Osteocyte (in vitro differentiated cells): ENCODE data around the gene KCNT1. TPM values are rescaled to one million over a fixed set of nuclear protein-coding genes. Genes with fewer than 3 reads are reported as not detected.

Source experiments
- DNase-seq: peaks from one replicate; pipeline ENCODE4 v3.0.0; 2021; ENCODE audit warnings: mixed read lengths; ENCODE audit not compliant: unreplicated experiment; ENCODE audit errors: extremely low spot score
- H3K27ac Mint-ChIP-seq: one replicate; pipeline ENCODE4 v1.8.0; 2021; ENCODE audit warnings: mild to moderate bottlenecking, mixed read lengths; ENCODE audit not compliant: unreplicated experiment
- H3K27me3 Mint-ChIP-seq: one replicate; pipeline ENCODE4 v1.8.0; 2021; ENCODE audit warnings: mixed read lengths; ENCODE audit not compliant: unreplicated experiment
- H3K36me3 Mint-ChIP-seq: one replicate; pipeline ENCODE4 v1.8.0; 2021; ENCODE audit warnings: mixed read lengths; ENCODE audit not compliant: unreplicated experiment
- H3K4me1 Mint-ChIP-seq: one replicate; pipeline ENCODE4 v1.8.0; 2021; ENCODE audit warnings: mixed read lengths; ENCODE audit not compliant: unreplicated experiment
- H3K4me3 Mint-ChIP-seq: one replicate; pipeline ENCODE4 v1.8.0; 2021; ENCODE audit warnings: mild to moderate bottlenecking, moderate library complexity, mixed read lengths; ENCODE audit not compliant: unreplicated experiment
- H3K9me3 Mint-ChIP-seq: one replicate; pipeline ENCODE4 v1.8.0; 2021; ENCODE audit warnings: mixed read lengths; ENCODE audit not compliant: unreplicated experiment
- CTCF ChIP-seq: fragments of 200-600 bp; sonication (generic); IDR thresholded peaks from 2 replicates; pipeline ENCODE4 v1.5.0; 2021; ENCODE audit warnings: antibody characterized with exemption, mild to moderate bottlenecking, moderate library complexity
- total RNA-seq: library from RNA; stranded (reverse); gene quantifications from 2 replicates; pipeline ENCODE4 v1.2.1, GENCODE V29; 2021

Gene KCNT1
- total RNA-seq, 1 donor from 2014 or later: not detected

DNA sequence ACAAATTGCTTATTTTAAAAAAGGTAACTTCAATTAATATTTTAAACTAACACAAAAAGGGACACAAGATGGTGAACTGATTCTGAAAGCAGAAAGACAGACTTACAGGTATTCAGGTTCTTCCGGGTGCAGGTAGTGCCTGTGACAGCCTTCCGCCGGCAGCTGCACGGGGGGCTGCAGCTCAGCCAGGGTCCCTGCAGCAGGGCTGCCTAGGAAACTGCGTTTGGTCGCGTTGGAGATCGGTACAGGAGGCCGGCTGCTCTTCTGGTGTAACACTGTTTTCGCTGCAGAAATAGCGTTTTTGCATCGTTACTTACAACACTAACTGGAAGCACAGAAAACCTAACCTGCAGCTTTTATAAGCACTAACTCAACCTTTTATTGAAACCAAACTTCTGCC is 125.3 kb downstream of the KCNT1 start:
- Mint-ChIP-seq H3K4me1 (peaks cover 7% of the 10 kb centered on the region), H3K9me3 (peaks cover 5% of the 10 kb centered on the region), H3K27me3 (no peaks in the 10 kb centered on the region), H3K4me3 (no peak overlapping the region), H3K36me3 (peaks cover 43% of the 10 kb centered on the region), H3K27ac (no peak overlapping the region)
- no peak for TF ChIP-seq CTCF
- no peak for DNase-seq

- DNase-seq: no peak
- H3K27ac Mint-ChIP-seq: no peak overlapping the region
These were observed 126.0 kb downstream of the KCNT1 start for GRCh38 chr9:135827866-135828580.

DNA sequence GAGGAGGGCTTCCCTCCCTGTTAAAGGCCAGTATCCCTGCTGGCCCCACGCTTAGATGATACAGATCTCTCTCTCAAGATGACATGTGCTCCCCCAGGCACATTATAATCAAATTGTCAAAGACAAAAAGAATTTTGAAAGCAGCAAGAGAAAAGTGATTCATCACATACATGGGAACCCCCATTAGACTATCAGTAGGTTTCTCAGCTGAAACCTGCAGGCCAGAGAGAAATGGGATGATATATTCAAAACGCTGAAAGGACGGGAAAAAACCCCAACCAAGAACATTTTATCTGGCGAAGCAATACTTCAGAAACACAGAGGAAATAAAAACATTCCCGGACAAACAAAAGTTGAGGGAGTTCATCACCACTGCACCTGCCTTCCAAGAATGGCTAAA is 126.7 kb downstream of the KCNT1 start:
- no peak overlapping the region for H3K4me3 Mint-ChIP-seq
- H3K27me3 Mint-ChIP-seq: no peaks in the 10 kb centered on the region
- TF ChIP-seq CTCF: no peak
- peaks cover 5% of the 10 kb centered on the region for H3K9me3 Mint-ChIP-seq
- H3K27ac Mint-ChIP-seq: no peak overlapping the region
- no peak for DNase-seq
- peaks cover 32% of the 10 kb centered on the region for H3K36me3 Mint-ChIP-seq
- H3K4me1 Mint-ChIP-seq: peaks cover 7% of the 10 kb centered on the region

More at GRCh38 chr9:135827866-135828580, 126.0 kb downstream of the KCNT1 start:
- peaks cover 5% of the 10 kb centered on the region for H3K9me3 Mint-ChIP-seq
- H3K27me3 Mint-ChIP-seq: no peaks in the 10 kb centered on the region
- H3K4me3 Mint-ChIP-seq: no peak overlapping the region
- H3K4me1 Mint-ChIP-seq: peaks cover 7% of the 10 kb centered on the region
- H3K36me3 Mint-ChIP-seq: peaks cover 35% of the 10 kb centered on the region
- TF ChIP-seq CTCF: no peak

DNA sequence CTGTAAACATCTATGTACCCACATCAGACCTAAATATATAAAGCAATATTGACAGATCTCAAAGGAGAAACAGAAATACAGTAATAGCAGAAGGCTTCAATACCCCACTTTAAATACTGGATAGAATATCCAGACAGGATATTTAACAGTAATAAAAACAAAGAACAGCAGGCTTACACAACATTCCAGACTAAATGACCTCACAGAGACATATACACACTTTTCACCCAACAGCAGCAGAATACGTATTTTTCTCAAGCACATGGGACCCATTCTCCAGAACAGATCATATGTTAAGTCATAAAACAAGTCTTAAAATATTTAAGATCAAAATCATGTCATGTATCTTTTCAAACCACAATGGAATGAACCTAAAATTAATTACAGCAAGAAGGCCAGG is 128.5 kb downstream of the KCNT1 start:
- Mint-ChIP-seq H3K36me3 (peaks cover 24% of the 10 kb centered on the region), H3K27ac (peak overlapping the region; percentile 5), H3K4me3 (no peak overlapping the region), H3K27me3 (no peaks in the 10 kb centered on the region), H3K4me1 (peaks cover 7% of the 10 kb centered on the region), H3K9me3 (peaks cover 5% of the 10 kb centered on the region)
- no peak for TF ChIP-seq CTCF
- DNase-seq: no peak

DNA sequence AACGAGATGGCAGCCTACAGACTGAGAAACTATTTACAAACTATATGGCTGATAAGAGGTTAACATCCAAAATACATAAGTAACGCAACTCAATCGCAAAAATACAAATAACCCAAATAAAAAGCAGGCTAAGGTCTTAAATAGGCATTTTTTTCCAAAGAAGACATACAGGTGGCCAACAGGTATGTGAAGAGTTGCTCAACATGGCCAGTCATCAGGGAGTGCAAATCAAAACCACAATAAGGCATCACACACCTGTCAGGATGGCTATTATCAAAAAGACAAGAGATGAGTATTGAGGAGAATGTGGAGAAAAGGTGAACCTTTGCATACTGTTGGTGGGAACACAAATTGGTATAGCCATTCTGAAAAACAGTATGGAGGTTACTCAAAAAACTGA is 131.9 kb downstream of the KCNT1 start:
- Mint-ChIP-seq H3K4me3 (no peak overlapping the region), H3K9me3 (peaks cover under 1% of the 10 kb centered on the region)

More for the DNA sequence above, 131.9 kb downstream of the KCNT1 start:
- Mint-ChIP-seq H3K36me3 (peaks cover 3% of the 10 kb centered on the region), H3K27me3 (no peaks in the 10 kb centered on the region), H3K4me1 (peaks cover 7% of the 10 kb centered on the region), H3K27ac (no peak overlapping the region)
- DNase-seq: no peak
- TF ChIP-seq CTCF: no peak
